Measurements from ENCODE around the gene PRIMPOL.
"Not testable (repeated sequence)": the region's sequence is repeated elsewhere in the genome, so short reads cannot be mapped to it uniquely, and the experiment has no call there.

The PRIMPOL gene, protein sequence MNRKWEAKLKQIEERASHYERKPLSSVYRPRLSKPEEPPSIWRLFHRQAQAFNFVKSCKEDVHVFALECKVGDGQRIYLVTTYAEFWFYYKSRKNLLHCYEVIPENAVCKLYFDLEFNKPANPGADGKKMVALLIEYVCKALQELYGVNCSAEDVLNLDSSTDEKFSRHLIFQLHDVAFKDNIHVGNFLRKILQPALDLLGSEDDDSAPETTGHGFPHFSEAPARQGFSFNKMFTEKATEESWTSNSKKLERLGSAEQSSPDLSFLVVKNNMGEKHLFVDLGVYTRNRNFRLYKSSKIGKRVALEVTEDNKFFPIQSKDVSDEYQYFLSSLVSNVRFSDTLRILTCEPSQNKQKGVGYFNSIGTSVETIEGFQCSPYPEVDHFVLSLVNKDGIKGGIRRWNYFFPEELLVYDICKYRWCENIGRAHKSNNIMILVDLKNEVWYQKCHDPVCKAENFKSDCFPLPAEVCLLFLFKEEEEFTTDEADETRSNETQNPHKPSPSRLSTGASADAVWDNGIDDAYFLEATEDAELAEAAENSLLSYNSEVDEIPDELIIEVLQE
- long read RNA-seq, donor 1, transcript PRIMPOL-208 (3 exons, 498 nt), result major isoform, 5 of 58 reads
- long read RNA-seq, donor 1, partial matches to known transcripts, result 35 of 58 reads
- long read RNA-seq, donor 1, other reads (novel, unspliced or antisense), result 12 of 58 reads
- long read RNA-seq, donor 2, partial matches to known transcripts, result 0 of 2 reads
- long read RNA-seq, donor 2, other reads (novel, unspliced or antisense), result 0 of 2 reads
- long read RNA-seq, donor 3, transcript PRIMPOL-208 (3 exons, 498 nt), result major isoform, 5 of 14 reads
- long read RNA-seq, donor 3, partial matches to known transcripts, result 7 of 14 reads
- long read RNA-seq, donor 3, other reads (novel, unspliced or antisense), result 0 of 14 reads
- long read RNA-seq, donor 4, transcript PRIMPOL-208 (3 exons, 498 nt), result major isoform, 10 of 30 reads
- long read RNA-seq, donor 4, partial matches to known transcripts, result 13 of 30 reads
- long read RNA-seq, donor 4, other reads (novel, unspliced or antisense), result 6 of 30 reads
- long read RNA-seq, donor 5, partial matches to known transcripts, result 0 of 6 reads
- long read RNA-seq, donor 5, other reads (novel, unspliced or antisense), result 0 of 6 reads
- long read RNA-seq, donor 6, partial matches to known transcripts, result 22 of 24 reads
- long read RNA-seq, donor 6, other reads (novel, unspliced or antisense), result 0 of 24 reads
- long read RNA-seq, donor 7, partial matches to known transcripts, result 0 of 4 reads
- long read RNA-seq, donor 7, other reads (novel, unspliced or antisense), result 0 of 4 reads
- long read RNA-seq, donor 8, transcript PRIMPOL-208 (3 exons, 498 nt), result major isoform, 5 of 31 reads
- long read RNA-seq, donor 8, partial matches to known transcripts, result 10 of 31 reads
- long read RNA-seq, donor 8, other reads (novel, unspliced or antisense), result 14 of 31 reads

DNA sequence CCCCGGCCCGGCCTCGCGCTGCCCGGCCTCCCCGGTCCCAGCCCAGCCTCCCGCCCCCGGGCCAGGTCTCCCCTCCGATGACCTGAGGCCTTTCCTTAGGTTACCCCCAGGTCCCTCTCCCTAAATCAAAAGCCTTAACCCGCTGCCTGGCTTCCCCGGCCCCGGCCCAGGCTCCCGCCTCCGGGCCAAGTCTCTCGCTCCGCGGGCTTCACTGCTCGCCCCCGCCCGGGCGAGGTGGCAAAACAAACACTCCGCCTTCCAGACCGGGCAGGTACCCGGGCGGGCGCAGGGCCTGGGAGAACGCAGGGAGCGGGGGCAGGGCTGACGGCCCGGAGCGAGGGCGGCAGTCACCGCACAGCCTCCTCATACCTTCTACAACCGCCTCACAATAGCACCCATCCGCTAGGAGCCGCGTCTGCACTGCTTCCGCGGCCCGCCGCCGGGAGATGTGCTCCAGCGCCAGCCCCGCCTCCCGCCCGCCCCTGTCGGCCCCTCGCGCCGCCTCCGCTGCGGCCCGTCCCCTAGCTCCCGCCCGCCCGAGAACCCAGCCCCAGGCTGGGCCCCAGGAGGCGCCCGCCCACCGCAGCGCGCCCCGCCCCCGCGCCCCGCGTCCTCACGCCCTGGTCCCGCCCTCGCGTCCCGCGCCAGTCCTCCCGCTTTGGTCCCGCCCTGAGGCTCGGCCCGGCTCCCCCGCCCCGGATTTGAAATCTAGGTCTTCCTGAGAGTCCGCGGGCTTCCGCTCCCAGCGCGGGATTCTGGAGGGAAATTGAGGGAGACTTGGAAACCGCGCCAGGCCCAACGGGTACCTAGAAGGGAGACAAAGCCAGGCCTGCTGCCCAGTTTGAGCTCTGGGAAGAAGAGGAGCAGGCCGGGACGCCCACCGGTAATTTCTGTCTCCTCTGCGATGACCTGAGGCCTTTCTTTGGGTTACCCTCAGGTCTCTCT lies at the start of gene PRIMPOL, which contains the start of gene CASP3:
Gene PRIMPOL (plus strand): TSS at position 713 of the 945 bp plus-strand sequence. CDS start 7,403 bp downstream, outside the sequence.
Gene CASP3 (minus strand): TSS at position 422 of the 945 bp plus-strand sequence. CDS start 10,994 bp downstream, outside the sequence.
- peak; percentile 90 for DNase-seq

DNA sequence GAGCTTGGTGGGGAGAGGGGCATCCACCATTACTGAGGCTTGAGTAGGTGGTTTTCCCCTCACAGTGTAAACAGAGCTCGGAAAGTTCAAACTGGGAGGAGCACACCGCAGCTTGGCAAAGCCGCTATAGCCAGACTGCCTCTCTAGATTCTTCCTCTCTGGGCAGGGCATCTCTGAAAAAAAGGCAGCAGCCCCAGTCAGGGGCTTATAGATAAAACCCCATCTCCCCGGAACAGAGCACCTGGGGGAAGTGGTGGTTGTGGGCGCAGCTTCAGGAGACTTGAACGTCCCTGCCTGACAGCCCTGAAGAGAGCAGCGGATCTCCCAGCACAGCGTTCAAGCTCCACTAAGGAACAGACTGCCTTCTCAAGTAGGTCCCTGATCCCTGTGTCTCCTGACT lies 48.6 kb upstream of the PRIMPOL start:
- DNase-seq, result not testable (repeated sequence)

DNA sequence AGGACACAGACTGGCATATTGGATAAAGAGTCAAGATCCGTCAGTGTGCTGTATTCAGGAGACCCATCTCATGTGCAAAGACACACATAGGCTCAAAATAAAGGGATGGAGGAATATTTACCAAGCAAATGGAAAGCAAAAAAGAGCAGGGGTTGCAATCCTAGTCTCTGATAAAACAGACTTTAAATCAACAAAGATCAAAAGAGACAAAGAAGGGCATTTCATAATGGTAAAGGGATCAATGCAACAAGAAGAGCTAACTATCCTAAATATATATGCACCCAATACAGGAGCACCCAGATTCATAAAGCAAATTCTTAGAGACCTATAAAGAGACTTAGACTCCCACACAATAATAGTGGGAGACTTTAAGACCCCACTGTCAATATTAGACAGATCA lies 46.7 kb upstream of the PRIMPOL start:
- DNase-seq, result not testable (repeated sequence)

DNA sequence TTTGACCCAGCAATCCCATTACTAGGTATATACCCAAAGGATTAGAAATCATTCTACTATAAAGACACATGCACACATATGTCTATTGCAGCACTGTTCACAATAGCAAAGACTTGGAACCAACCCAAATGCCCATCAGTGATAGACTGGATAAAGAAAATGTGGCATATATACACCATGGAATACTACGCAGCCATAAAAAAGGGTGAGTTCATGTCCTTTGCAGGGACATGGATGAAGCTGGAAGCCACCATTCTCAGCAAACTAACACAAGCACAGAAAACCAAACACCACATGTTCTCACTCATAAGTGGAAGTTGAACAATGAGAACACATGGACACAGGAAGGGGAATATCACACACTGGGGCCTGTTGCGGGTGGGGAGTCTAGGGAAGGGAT lies 42.1 kb upstream of the PRIMPOL start:
- not testable (repeated sequence) for DNase-seq

DNA sequence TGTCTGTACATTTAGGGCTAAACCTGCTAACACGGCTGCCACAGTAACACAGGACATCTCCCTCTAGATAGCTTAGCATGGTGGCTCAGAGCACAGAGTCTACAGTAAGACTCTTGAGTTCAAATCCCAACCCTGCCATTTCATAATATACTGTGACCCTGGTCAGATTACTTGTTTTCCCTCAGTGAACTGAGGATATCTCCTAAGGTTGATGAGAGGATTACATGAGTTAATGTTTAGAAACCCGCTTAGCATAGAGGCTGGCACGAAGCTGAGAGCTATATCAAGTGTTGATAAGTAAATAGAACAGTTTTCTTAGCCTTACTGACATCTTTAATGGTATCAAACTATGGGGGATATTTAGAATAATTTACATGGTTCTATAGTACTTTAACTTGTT lies 37.5 kb upstream of the PRIMPOL start:
- no peak for DNase-seq

DNA sequence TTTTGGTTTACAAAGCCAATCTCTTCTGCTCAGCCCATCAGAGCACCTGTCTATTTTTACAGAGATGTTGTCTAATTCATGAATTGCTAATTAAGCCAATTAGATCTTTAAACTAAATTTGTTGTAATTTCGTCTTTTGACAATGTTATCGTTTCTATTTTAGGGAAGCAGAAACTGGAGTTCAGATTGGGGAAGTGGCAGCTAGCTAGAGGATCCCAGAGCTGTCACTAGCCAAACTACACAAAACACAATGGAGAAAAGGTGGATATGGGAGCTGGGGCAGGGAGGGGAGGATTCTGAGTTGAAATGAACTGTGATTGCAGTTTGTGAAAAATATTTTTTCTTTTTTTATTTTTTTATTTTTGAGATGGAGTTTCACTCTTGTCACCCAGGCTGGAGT lies 36.1 kb upstream of the PRIMPOL start:
- no peak for DNase-seq

DNA sequence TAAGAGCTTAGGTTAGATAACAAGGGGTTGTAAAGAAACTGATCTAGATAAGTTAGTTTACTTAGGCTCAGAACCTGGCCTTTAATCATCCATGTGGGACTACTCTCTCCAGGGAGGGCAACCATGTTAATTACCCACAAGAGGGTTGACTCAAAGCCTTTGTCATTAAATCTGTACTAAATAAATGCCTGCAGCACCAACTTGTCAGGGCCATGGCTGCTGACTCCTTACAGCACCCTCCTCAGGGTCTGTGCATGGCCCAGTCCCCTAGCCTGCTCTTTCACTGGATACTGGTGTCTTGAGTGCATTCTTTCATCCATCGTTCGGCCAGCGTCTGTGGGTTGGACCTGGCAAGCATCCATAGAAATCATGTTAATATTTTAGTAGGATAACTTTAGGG lies 35.0 kb upstream of the PRIMPOL start:
- DNase-seq, result no peak

DNA sequence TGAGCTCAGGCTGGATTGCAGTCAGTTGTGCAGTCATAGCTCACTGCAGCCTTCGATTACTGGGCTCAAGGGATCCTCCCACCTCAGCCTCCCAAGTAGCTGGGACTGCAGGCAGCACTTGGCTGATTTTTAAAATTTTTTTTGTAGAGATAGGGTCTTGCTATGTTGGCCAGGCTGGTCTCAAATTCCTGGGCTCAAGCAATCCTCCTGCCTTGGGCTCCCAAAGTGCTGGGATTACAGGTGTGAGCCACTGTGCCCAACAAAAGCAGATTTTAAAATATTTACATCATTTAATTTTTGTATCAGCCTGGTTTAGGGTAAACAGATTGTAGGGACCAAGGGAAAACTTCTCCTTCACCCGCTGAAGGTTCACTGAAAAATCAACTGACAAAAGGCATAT lies 33.4 kb upstream of the PRIMPOL start:
- DNase-seq, result not testable (repeated sequence)

DNA sequence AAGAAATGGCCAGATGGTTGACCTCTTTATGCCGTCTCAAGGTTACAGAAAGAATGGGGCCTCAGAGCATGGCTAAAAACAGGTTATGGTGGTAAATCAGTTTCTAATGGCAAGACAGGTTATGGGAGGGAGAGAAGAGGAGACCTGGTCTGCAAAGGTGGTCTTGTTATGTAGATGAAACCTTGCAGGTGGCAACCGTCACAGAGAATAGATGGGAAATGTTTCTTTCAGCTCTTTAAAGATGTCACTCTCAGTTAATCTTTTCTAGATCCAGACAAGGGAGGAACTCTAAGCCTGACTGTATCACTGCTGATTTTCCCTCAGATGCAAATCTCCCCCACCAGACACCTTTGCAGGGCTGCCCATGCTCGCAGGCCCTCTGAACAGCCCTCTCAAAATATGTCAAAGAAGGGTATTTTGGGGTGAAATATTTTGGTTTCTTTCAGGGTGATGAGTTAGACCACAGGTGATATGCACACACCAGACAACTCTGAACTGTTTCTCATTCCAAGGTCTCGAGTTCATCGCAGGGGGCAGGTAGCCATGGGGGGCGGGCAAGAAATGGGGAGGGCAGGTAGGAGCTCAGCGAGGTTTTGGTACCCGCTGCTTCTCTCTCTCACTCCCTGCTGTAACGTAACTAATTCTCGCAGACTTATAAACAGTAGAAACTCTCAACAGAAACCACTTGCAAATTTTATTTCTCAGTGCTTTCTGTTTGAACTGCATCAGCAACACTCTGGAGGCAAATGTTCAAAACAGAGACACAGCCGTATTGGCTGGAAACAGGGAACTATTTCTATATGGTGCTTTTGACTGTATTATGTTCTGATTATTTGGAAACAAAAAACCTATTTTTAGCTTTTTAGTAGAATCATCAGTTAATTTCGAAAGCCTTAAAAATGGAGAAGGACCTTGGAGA lies 32.6 kb upstream of the PRIMPOL start:
- no peak for DNase-seq

DNA sequence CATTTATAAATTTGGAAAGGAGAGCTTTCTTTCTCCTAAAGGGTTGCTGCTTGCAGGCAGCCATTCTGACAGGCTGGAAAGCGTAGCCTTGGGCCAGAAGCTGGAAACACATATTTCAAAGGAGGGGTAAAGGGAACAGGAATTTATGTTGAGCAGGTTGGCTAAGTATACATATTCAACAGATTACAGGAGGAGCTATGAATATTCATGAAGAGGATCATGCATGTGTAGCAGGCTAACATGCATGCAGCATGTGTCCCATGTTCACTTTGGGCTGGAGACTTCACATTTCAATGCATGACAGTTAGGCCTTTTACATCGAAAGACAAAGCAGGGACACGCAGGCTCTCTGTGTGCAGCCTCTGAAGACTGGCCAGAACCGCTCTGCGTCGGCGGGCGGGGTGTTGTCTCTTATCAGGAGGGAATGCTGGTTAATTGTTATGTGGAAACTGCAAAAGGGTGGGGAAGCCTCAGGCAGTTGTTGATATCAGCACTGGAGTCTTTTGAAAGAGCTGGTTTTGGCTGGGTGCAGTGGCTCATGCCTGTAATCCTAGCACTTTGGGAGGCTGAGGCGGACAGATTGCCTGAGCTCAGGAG lies 31.8 kb upstream of the PRIMPOL start:
- DNase-seq, result no peak

DNA sequence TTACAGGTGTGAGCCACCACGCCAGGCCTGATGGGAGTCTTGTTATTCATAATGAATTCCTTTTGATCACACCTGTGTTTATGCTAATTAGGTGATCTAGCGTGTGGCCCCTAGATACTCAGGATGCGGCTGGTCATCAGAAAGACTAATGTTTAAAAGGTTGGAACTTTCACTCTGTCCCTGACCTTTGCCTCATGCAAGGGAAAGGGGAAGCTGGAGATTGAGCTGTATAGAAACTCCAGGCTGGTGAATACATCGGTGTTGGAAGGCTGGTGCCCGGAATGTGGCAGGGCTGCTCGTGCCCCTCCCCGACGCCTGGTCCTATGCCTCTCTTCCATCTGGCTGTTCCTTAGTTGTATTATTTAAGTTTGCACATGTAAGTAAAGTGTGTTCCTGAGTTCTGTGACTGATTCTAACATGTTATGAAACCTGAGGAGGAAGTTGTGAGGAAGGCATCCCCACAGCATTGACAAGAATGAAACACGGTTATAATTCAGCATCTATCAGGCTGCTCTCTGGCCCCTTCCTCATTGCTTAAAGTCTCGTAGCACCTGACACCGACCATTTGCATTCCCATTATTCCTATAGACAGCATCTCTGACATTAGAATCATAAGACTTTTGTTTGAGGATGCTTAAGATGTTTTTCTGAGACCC lies 29.2 kb upstream of the PRIMPOL start:
- no peak for DNase-seq

DNA sequence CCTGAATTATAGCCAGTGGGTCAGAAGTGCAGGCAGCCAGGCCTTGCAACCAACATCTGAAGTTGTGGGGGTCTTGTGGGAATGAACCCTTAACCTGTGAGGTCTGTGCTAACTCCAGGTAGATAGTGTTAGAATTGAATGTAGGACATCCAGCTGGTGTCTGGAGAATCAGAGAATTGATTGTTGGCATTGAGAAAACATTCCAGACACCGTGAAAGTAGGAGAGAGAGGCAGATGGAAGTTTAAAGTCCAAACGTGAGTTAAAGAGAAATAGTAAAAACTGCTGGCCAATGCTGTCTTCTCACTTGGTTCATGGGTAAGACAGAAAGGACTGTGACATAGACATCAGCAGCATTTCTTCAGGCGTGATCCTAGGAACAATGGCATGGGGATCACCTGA lies 28.0 kb upstream of the PRIMPOL start:
- DNase-seq, result no peak

DNA sequence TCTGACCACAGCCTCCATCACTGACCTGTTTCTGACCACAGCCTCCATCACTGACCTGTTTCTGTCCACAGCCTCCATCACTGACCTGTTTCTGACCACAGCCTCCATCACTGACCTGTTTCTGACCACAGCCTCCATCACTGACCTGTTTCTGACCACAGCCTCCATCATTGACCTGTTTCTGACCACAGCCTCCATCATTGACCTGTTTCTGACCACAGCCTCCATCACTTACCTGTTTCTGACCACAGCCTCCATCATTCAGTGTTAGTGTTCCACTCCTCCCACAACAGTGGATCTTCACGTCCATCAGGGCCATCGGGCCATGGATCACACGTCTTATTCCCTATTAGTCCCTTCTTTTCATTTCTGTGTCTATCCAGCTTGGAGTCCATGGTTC lies 25.0 kb upstream of the PRIMPOL start:
- not testable (repeated sequence) for DNase-seq

DNA sequence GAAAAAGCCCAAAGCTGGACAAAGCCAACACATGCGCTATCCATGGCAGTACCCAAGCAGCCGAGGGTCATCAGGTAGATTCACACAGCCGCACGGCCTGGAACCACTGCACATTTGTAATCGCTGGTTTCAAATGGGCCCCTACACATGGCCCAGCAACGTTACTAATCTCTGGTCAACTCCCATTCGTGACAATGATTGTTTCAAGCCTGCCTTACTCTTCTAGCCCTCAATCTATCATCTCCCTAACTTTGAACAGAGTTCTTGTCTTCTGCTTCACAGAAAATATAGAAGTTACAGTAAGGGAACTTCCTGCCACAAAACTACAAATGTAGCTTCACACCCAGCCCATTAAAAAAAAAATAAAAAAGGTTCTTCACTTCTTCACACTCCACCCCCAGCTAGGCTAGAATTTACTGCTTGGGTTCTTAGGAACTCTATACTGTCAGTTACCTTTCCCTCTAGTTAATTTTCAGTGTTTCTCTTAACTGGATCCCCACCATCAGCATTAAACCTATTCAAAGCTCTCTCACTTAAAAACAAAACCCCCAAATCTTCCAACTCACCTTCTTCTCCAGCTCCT lies 24.5 kb upstream of the PRIMPOL start:
- no peak for DNase-seq

DNA sequence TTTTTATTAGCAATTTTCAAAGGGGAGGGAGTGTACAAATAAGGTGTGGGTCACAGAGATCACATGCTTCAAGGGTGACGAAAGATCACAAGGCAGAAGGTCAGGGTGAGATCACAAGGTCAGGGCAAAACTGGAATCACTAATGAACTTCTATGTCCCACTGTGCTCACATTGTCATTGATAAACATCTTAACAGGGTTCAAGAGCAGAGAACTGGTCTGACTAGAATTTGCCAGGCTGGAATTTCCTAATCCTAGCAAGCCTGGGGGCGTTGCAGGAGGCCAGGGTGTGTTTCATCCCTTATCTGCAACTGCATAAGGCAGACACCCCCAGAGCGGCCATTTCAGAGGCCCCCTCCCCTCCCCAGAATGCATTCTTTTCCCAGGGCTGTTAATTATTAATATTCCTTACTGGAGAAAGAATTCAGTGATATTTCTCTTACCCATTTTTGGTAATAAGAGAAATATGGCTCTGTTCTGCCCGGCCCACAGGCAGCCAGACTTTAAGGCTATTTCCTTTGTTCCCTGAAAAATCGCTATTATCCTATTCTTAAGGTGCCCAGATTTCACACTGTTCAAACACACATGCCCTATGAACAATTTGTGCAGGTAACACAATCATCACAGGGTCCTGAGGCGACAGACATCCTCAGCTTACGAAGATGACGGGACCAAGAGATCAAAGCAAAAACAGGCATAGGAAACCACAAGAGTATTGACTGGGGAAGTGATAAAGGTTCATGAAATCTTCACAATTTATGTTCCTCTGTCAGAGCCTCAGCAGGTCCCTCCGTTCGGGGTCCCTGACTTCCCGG lies 23.5 kb upstream of the PRIMPOL start:
- not testable (repeated sequence) for DNase-seq

DNA sequence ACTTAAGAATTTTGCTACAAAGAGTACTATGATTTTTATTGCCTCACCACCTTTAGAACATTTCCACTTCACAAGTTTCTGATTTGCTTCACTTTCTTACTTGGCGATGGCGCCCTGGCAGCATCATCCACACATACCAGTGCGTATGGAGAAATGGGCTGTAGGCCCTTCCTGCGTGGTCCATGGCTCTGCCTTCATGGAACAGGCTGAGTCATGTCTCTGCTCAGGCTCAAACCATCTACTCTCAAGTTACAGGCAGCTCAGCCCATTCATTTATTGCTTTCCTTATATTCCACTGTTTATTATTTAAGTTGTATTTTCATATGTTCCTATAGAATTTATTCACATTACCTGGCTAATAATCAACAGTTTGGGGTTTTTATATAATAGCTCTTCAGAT lies 21.4 kb upstream of the PRIMPOL start:
- no peak for DNase-seq

DNA sequence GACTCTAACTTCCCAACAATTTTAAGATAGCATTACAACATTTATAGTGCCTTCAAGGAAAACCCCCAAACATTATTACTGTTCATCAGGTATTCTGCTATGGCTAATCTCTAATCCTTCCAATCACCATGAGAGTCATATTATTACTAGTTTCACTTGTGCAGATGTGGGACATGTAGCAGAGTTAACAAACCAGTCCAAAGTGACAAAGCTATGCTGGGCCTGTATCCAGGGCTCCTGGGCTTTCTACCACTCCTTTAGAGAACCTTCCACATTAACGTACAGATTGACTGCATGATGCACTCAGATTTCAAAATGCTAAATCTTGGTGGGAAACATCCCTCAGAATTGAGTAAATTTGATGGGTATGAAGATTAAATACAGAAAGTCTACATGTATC lies 16.7 kb upstream of the PRIMPOL start:
- no peak for DNase-seq

All from right kidney (tissue), 9 donors.